Right ventricle myocardium inferior (tissue), 1 donor: ENCODE measurements around the gene CLP1. TPM values are rescaled to one million over a fixed set of nuclear protein-coding genes. Genes with fewer than 3 reads are reported as not detected.

ENCODE experiments used
- ATAC-seq: fragments of 200-7000 bp; cut with Tn5 transposase; one replicate; pipeline ENCODE4 v1.9.1; 2020; ENCODE audit warnings: mild to moderate bottlenecking, moderate library complexity
- DNase-seq: peaks from one replicate; pipeline ENCODE4 v3.0.0; 2021; ENCODE audit errors: missing footprints
- intact Hi-C: fragments of 100-400 bp; cut with DNase I; formaldehyde crosslinking; loops from one replicate; pipeline ENCODE4 v1.11.0; 2022
- long read RNA-seq: library from polyadenylated mRNA; unstranded; transcript quantifications from one replicate; pipeline ENCODE4 v2.0.0, GENCODE V29; 2021
- total RNA-seq: library from RNA; stranded (reverse); fragmentation: NEBNext Ultra II Directional; extraction: Animal tissue kit (Norgen Biotek cat#: 25700); gene quantifications from one replicate; pipeline ENCODE4 v1.2.1, GENCODE V29; 2021
- donor health status: DM: no; HTN: yes; CAD: no; lungs with severe emphysema.

Gene CLP1
- total RNA-seq = 6.2 TPM
- long read RNA-seq, transcript CLP1-205 (3 exons, 2,435 nt) = major isoform, 5 of 8 reads
- long read RNA-seq, partial matches to known transcripts = 0 of 8 reads
- long read RNA-seq, other reads (novel, unspliced or antisense) = 1 of 8 reads

GRCh38 chr11:57657194-57658022 lies at the start of gene CLP1:
CLP1 (plus strand) TSS chr11:57657762; CDS start chr11:57659477, 1,715 bp downstream.
- peak; percentile 100 for DNase-seq
- intact Hi-C loops = no loop called here
- peak; percentile 98 for ATAC-seq

GRCh38 chr11:57610170-57610569 lies 47.4 kb upstream of the CLP1 start:
- ATAC-seq (no peak), DNase-seq (no peak)
- intact Hi-C loops = no loop called here

- DNase-seq = no peak
- intact Hi-C loops = no loop called here
- ATAC-seq = no peak
Measured at GRCh38 chr11:57614234-57614772, 43.3 kb upstream of the CLP1 start.

GRCh38 chr11:57615308-57615707 lies 42.3 kb upstream of the CLP1 start:
- no peak for ATAC-seq
- no peak for DNase-seq
- intact Hi-C loops = no loop called here

GRCh38 chr11:57616595-57616994 lies 41.0 kb upstream of the CLP1 start:
- intact Hi-C loops = no loop called here
- ATAC-seq = no peak
- DNase-seq = no peak

- no peak for ATAC-seq
- no peak for DNase-seq
- intact Hi-C loops = no loop called here
Measured at GRCh38 chr11:57618438-57618837, 39.1 kb upstream of the CLP1 start.

- ATAC-seq (no peak), DNase-seq (no peak)
- intact Hi-C loops = no loop called here
Measured at GRCh38 chr11:57619331-57619730, 38.2 kb upstream of the CLP1 start.

GRCh38 chr11:57620467-57620866 lies 37.1 kb upstream of the CLP1 start:
- intact Hi-C loops = no loop called here
- DNase-seq (no peak), ATAC-seq (no peak)

GRCh38 chr11:57622263-57622662 lies 35.3 kb upstream of the CLP1 start:
- intact Hi-C loops = no loop called here
- DNase-seq = no peak
- no peak for ATAC-seq

- DNase-seq (no peak), ATAC-seq (no peak)
- intact Hi-C loops = no loop called here
Measured at GRCh38 chr11:57624864-57625263, 32.7 kb upstream of the CLP1 start.

- ATAC-seq (no peak), DNase-seq (no peak)
- intact Hi-C loops = no loop called here
Measured at GRCh38 chr11:57626895-57627294, 30.7 kb upstream of the CLP1 start.

GRCh38 chr11:57630171-57630570 lies 27.4 kb upstream of the CLP1 start:
- DNase-seq (no peak), ATAC-seq (no peak)
- intact Hi-C loops = no loop called here

GRCh38 chr11:57632116-57632515 lies 25.4 kb upstream of the CLP1 start:
- intact Hi-C loops = no loop called here
- no peak for ATAC-seq
- DNase-seq = no peak

- ATAC-seq (no peak), DNase-seq (no peak)
- intact Hi-C loops = no loop called here
Measured at GRCh38 chr11:57633394-57634070, 24.0 kb upstream of the CLP1 start.

- DNase-seq (no peak), ATAC-seq (no peak)
- intact Hi-C loops = no loop called here
Measured at GRCh38 chr11:57634311-57634710, 23.3 kb upstream of the CLP1 start.

- ATAC-seq = no peak
- intact Hi-C loops = no loop called here
- no peak for DNase-seq
Measured at GRCh38 chr11:57635246-57635645, 22.3 kb upstream of the CLP1 start.

GRCh38 chr11:57637626-57638004 lies 19.9 kb upstream of the CLP1 start:
- ATAC-seq = peak; percentile 9
- intact Hi-C loops = no loop called here
- DNase-seq = no peak

- DNase-seq = peak; percentile 82
- intact Hi-C loops = no loop called here
Measured at GRCh38 chr11:57638005-57638781, 19.4 kb upstream of the CLP1 start.

GRCh38 chr11:57638811-57639320 lies 18.7 kb upstream of the CLP1 start:
- ATAC-seq (no peak), DNase-seq (no peak)
- intact Hi-C loops = no loop called here

More at GRCh38 chr11:57638005-57638781, 19.4 kb upstream of the CLP1 start:
- peak; percentile 87 for ATAC-seq
